ENCODE results near the gene TMEM221.

DNA sequence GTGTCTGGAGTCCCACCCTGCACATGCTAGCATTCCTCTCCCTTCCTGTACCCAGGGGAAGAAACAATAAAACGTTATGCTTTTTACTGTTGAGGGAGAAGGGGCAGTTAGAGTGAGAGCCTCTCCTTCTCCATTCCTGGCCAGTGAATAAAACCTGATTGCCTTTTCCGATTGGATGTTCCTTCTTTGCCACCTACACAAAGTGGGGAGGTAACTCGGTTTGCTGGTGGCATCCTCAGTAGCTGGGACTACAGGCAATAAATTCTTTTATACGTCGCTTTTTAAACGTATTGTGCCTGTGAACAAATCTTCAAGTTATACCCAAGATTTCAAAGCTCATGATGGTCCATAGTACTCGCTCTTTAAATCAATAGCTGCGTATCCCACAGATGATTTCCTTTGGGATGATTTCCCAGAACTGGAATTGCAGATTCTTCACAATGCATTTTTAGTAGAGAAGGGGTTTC lies 29.3 kb downstream of the TMEM221 start:
- TF ChIP-seq, protein P1, sequence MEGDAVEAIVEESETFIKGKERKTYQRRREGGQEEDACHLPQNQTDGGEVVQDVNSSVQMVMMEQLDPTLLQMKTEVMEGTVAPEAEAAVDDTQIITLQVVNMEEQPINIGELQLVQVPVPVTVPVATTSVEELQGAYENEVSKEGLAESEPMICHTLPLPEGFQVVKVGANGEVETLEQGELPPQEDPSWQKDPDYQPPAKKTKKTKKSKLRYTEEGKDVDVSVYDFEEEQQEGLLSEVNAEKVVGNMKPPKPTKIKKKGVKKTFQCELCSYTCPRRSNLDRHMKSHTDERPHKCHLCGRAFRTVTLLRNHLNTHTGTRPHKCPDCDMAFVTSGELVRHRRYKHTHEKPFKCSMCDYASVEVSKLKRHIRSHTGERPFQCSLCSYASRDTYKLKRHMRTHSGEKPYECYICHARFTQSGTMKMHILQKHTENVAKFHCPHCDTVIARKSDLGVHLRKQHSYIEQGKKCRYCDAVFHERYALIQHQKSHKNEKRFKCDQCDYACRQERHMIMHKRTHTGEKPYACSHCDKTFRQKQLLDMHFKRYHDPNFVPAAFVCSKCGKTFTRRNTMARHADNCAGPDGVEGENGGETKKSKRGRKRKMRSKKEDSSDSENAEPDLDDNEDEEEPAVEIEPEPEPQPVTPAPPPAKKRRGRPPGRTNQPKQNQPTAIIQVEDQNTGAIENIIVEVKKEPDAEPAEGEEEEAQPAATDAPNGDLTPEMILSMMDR (IDR thresholded peaks at IDR 0.05) = no peak
- no peak for TF ChIP-seq POLR2A (IDR thresholded peaks at IDR 0.05)

Data from heart left ventricle (tissue), 13 donors.